Endothelial cell of umbilical vein (primary cell): ENCODE data around the gene TMEM145. TPM values are rescaled to one million over a fixed set of nuclear protein-coding genes. Genes with fewer than 3 reads are reported as not detected.

Experiments
- BruUV-seq: library from RNA; stranded (reverse); fragments of 400-500 nt; replicated peaks from 2 replicates; lab custom pipeline; 2021; lab: Mats Ljungman, UMichigan
- CTCF ChIA-PET: fragments of 300-600, 350-600 bp; sonication (Branson Sonifier 250); formaldehyde crosslinking; loops from one replicate; lab custom pipeline; 2021; ENCODE audit warnings: antibody characterized with exemption, inconsistent platforms; lab: Charles Lee
- POLR2A ChIA-PET: fragments of 300-600, 350-600 bp; sonication (Branson Sonifier 250); formaldehyde crosslinking; loops from one replicate; lab custom pipeline; 2021; ENCODE audit warnings: antibody characterized with exemption, inconsistent platforms; lab: Charles Lee
- DNase-seq: peaks from one replicate; pipeline ENCODE4 v3.0.0-alpha.2; 2011; ENCODE audit warnings: low read depth, low spot score
- FAIRE-seq: peaks from 2 replicates; lab custom pipeline; 2011; peaks lifted over from hg19 to GRCh38; lab: Jason Lieb, UNC
- H2AFZ ChIP-seq: 2 replicates; pipeline ENCODE4 v1.6.0; 2012; ENCODE audit warnings: low read depth, low read length, control low read depth, inconsistent platforms
- H3K27ac ChIP-seq: 2 replicates; pipeline ENCODE4 v1.5.1; 2011; ENCODE audit warnings: low read depth, mild to moderate bottlenecking, control low read depth, low read length, moderate library complexity; ENCODE audit not compliant: insufficient read depth
- H3K27me3 ChIP-seq, 2 experiments: 2 replicates each; pipeline versions ENCODE4 v1.6.0 to v1.6.1; 2011; ENCODE audit warnings: low read length in 2 of 2, mixed read lengths in 1 of 2; ENCODE audit not compliant: control insufficient read depth in 2 of 2, insufficient read depth in 2 of 2
- H3K36me3 ChIP-seq, 2 experiments: 2 replicates in 1 of 2; 3 replicates in 1 of 2; pipeline ENCODE4 v1.5.1; 2011; ENCODE audit warnings: low read length in 2 of 2, mild to moderate bottlenecking in 1 of 2, moderate library complexity in 1 of 2; ENCODE audit not compliant: control insufficient read depth in 2 of 2, insufficient read depth in 2 of 2; ENCODE audit errors: extremely low read depth in 1 of 2
- H3K4me1 ChIP-seq: 3 replicates; pipeline ENCODE4 v1.5.1; 2011; ENCODE audit warnings: mild to moderate bottlenecking, low read length; ENCODE audit not compliant: control insufficient read depth, insufficient read depth; ENCODE audit errors: extremely low read depth
- H3K4me2 ChIP-seq: 2 replicates; pipeline ENCODE4 v1.6.1; 2011; ENCODE audit warnings: low read length, control low read depth, mixed read lengths; ENCODE audit not compliant: insufficient read depth
- H3K4me3 ChIP-seq, 3 experiments: fragments of 200-600 bp in 1 of 3; sonication (generic), shearing (Covaris generic) in 1 of 3; replicated peaks in 1 of 3; 2 replicates each; pipeline ENCODE4 v1.5.1; 2011 to 2016; ENCODE audit warnings: control low read depth in 3 of 3, low read length in 3 of 3, mild to moderate bottlenecking in 2 of 3, inconsistent platforms in 1 of 3, low read depth in 1 of 3, moderate library complexity in 1 of 3; ENCODE audit not compliant: insufficient read depth in 1 of 3
- H3K79me2 ChIP-seq: 2 replicates; pipeline ENCODE4 v1.6.0; 2012; ENCODE audit warnings: low read length, inconsistent platforms; ENCODE audit not compliant: control insufficient read depth, insufficient read depth
- H3K9ac ChIP-seq: replicated peaks from 2 replicates; pipeline ENCODE3; 2011; ENCODE audit warnings: low read length, control low read depth; ENCODE audit not compliant: insufficient read depth; ENCODE audit errors: extremely low read depth
- H3K9me1 ChIP-seq: replicated peaks from 3 replicates; pipeline ENCODE4 v1.6.0; 2011; ENCODE audit warnings: mild to moderate bottlenecking, low read length; ENCODE audit not compliant: control insufficient read depth, insufficient read depth; ENCODE audit errors: extremely low read depth
- H3K9me3 ChIP-seq: replicated peaks from 2 replicates; pipeline ENCODE4 v1.5.1; 2012; ENCODE audit warnings: low read length, inconsistent platforms; ENCODE audit not compliant: control insufficient read depth, insufficient read depth
- H4K20me1 ChIP-seq: replicated peaks from 2 replicates; pipeline ENCODE3; 2011; ENCODE audit warnings: mild to moderate bottlenecking, low read length; ENCODE audit not compliant: control insufficient read depth, insufficient read depth; ENCODE audit errors: extremely low read depth
- CTCF ChIP-seq, 2 donors: IDR thresholded peaks; 1 replicate in 1 of 2; 2 replicates in 1 of 2; pipeline ENCODE4 v1.5.1; 2011; ENCODE audit warnings: low read length in 2 of 2, mild to moderate bottlenecking in 2 of 2, moderate library complexity in 2 of 2, control low read depth in 1 of 2, inconsistent platforms in 1 of 2, low read depth in 1 of 2; ENCODE audit not compliant: insufficient read depth in 1 of 2; ENCODE audit errors: extremely low read depth in 1 of 2
- EZH2 ChIP-seq: IDR thresholded peaks from 2 replicates; pipeline ENCODE4 v1.6.1; 2012; ENCODE audit warnings: borderline replicate concordance, low read depth, mild to moderate bottlenecking, moderate library complexity, low read length, inconsistent platforms; ENCODE audit not compliant: severe bottlenecking
- FOS ChIP-seq: IDR thresholded peaks from 2 replicates; pipeline ENCODE4 v1.6.1; 2011; ENCODE audit warnings: mild to moderate bottlenecking, low read length, moderate library complexity, borderline replicate concordance; ENCODE audit not compliant: insufficient read depth
- GATA2 ChIP-seq: IDR thresholded peaks from 2 replicates; pipeline ENCODE4 v1.7.0; 2011; ENCODE audit warnings: low read depth, mild to moderate bottlenecking, moderate library complexity, mixed read lengths, low read length; ENCODE audit not compliant: insufficient read length, insufficient read depth
- JUN ChIP-seq: IDR thresholded peaks from 2 replicates; pipeline ENCODE4 v1.6.1; 2011; ENCODE audit warnings: borderline replicate concordance, low read depth; ENCODE audit not compliant: insufficient read length, insufficient read depth
- MAX ChIP-seq: IDR thresholded peaks from 2 replicates; pipeline ENCODE4 v1.6.1; 2011; ENCODE audit not compliant: insufficient read depth, insufficient read length
- MYC ChIP-seq: IDR thresholded peaks from one replicate; pipeline ENCODE4 v1.6.1; 2011; ENCODE audit warnings: mild to moderate bottlenecking, low read depth, low read length
- POLR2A ChIP-seq: IDR thresholded peaks from 2 replicates; pipeline ENCODE4 v1.6.1; 2012; ENCODE audit warnings: low read depth, mild to moderate bottlenecking, control low read depth, low read length
- POLR2AphosphoS5 ChIP-seq: IDR thresholded peaks from 2 replicates; pipeline ENCODE4 v1.6.1; 2012; ENCODE audit warnings: low read depth, mild to moderate bottlenecking, control low read depth, low read length, moderate library complexity; ENCODE audit not compliant: insufficient read depth
- dilution Hi-C: fragments of 300-500 bp; cut with MboI; formaldehyde crosslinking; loops from one replicate; pipeline ENCODE4 v1.15.0; 2019; ENCODE audit warnings: low sequenced_read_pairs; ENCODE audit not compliant: extremely low pct_ligation_motif_present
- intact Hi-C: fragments of 100-400 bp; cut with micrococcal nuclease; formaldehyde crosslinking; loops from one replicate; pipeline ENCODE4 v1.10.0; 2022
- polyA plus RNA-seq, 4 experiments: library from polyadenylated mRNA; depleted of rRNA in 3 of 4; stranded (reverse) in 3 of 4; unstranded in 1 of 4; fragments of >200 nt; gene quantifications; 2 replicates each; pipeline versions ENCODE4 v1.2.1 to v1.2.3, GENCODE V29; 2011 to 2012; ENCODE audit warnings: missing spikeins in 1 of 4
- total RNA-seq: library from RNA; stranded (reverse); gene quantifications from 2 replicates; pipeline ENCODE4 v1.2.3, GENCODE V29; 2021

TMEM145 gene
- total and polyA plus RNA-seq, 2 donors (not counting 3 experiments of a cell fraction or from before 2014, with no cell fraction given), result not detected

DNA sequence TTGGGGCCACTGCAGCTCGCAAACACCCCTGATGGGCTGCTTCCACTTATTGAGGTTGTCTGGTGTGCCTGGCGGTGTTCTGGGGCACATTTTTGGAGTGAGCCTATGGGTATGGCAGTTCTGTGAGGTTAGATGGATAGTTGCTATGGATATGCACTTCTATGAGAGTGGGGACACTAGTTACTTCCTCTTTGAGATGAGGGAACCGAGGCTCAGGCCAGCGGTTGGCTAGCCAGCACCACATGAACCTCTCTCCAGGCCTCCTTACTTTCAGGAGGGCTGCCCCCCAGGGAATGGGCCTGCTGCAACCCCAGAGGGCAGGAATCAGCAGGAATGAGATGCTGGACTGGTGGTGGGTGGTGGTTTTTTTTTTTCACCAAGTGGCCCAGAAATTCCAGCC lies 24.7 kb upstream of the TMEM145 start:
- no peak overlapping the region for H3K9ac ChIP-seq
- TF ChIP-seq EZH2, result no peak
- TF ChIP-seq POLR2A, result no peak
- no peak for TF ChIP-seq GATA2
- no peak for TF ChIP-seq JUN
- TF ChIP-seq CTCF (IDR thresholded peaks at IDR 0.05; ENCODE audit: extremely low read depth in 1 of 2, insufficient read depth in 1 of 2, low read depth in 1 of 2, low read length in 2 of 2), result no peak
- no peak for TF ChIP-seq MAX
- TF ChIP-seq POLR2AphosphoS5, result no peak
- TF ChIP-seq MYC, result no peak
- TF ChIP-seq FOS, result no peak
- no peaks in the 10 kb centered on the region for H3K9me1 ChIP-seq
- H2AFZ ChIP-seq, result no peak overlapping the region
- H3K4me1 ChIP-seq, result peaks cover 18% of the 10 kb centered on the region
- no peak for DNase-seq
- no peaks in the 10 kb centered on the region for H3K9me3 ChIP-seq
- no peaks in the 10 kb centered on the region for H3K27me3 ChIP-seq
- intact Hi-C loops, result no loop called here
- FAIRE-seq, result no peak
- no peak overlapping the region for H3K4me3 ChIP-seq
- dilution Hi-C loops, result no loop called here
- CTCF ChIA-PET, result interaction anchor here (0.9 to 1.9 kb wide), 2 partner anchors 9 to 42 kb away, joined by 4 to 8 read pairs; no protein-coding TSS in a partner anchor
- no peak overlapping the region for H3K27ac ChIP-seq
- no peak overlapping the region for H3K4me2 ChIP-seq
- POLR2A ChIA-PET, result no interaction called here
- H3K36me3 ChIP-seq, result peaks cover 14 to 60% of the 10 kb centered on the region in 2 experiments
- BruUV-seq, result no TSS peak
- H3K79me2 ChIP-seq, result peaks cover 17% of the 10 kb centered on the region
- no peaks in the 10 kb centered on the region for H4K20me1 ChIP-seq
